ENCODE data around the gene CHD2. TPM values are rescaled to one million over a fixed set of nuclear protein-coding genes. Genes with fewer than 3 reads are reported as not detected.

CHD2 gene
- total RNA-seq, 4 donors from 2014 or later = 26.9 to 55.5 (median 33.7) TPM

DNA sequence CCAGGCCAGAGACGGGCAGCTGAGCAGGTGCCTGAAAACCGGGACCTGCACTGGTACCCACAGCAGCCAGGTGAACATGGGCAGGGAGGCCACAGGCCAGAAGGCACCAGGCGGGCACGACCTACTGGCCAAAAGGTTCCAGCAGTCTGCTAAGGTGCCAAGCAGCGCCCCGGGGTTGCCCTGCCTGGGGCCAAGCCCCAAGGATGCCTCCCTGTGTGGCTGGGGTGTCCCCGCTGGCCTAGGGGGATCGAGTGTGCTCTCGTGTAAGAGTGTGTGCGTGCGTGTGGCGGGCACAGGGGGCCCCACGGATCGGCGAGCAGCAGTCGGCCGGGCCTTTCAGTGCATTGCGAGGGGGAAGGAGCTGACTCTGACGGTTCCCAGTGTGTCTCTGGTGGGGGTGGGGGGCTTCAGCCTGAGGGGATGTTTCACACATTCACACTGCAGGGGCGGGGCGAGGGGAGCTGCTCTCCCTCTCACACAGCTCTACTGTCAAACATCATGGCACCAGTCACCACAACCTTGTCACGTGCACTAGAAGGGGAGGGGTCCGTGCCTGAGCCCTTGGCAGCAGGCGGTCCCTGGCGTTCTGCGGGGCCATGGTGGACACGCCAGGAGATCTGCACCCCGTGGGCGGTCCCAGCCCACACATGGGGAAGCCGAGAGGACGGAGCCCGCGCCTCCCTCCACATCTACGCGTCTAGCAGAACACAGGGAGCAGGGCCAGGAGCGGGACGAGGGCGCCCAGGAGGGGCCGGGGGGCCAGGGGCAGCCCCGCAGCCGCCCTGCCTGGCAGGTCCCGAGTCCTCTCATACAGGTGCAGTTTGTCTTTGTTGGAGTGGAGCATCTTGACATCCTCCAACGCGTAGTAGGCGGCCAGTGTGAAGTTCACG lies 144.4 kb downstream of the CHD2 start:
- in situ Hi-C loops (cut with MboI; ENCODE audit: low sequenced_read_pairs in 4 of 4) = loop anchor here in 2 of 4 donors (25.0 kb wide), 2 partner anchors 943 to 1268 kb away; no protein-coding TSS in a partner anchor
- TF ChIP-seq, protein P1, sequence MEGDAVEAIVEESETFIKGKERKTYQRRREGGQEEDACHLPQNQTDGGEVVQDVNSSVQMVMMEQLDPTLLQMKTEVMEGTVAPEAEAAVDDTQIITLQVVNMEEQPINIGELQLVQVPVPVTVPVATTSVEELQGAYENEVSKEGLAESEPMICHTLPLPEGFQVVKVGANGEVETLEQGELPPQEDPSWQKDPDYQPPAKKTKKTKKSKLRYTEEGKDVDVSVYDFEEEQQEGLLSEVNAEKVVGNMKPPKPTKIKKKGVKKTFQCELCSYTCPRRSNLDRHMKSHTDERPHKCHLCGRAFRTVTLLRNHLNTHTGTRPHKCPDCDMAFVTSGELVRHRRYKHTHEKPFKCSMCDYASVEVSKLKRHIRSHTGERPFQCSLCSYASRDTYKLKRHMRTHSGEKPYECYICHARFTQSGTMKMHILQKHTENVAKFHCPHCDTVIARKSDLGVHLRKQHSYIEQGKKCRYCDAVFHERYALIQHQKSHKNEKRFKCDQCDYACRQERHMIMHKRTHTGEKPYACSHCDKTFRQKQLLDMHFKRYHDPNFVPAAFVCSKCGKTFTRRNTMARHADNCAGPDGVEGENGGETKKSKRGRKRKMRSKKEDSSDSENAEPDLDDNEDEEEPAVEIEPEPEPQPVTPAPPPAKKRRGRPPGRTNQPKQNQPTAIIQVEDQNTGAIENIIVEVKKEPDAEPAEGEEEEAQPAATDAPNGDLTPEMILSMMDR (IDR thresholded peaks at IDR 0.05 in 4 of 5, conservative IDR thresholded peaks at IDR 0.05 in 1 of 5) = no peak
- no peak for TF ChIP-seq POLR2A (IDR thresholded peaks at IDR 0.05)
- H3K4me1 ChIP-seq = peaks cover 2 to 9% of the 10 kb centered on the region in 2 donors
- DNase-seq = no peak
- no peak overlapping the region for H3K27ac ChIP-seq
- H3K4me3 ChIP-seq = no peak overlapping the region
- H3K9me3 ChIP-seq = no peaks in the 10 kb centered on the region
- H3K36me3 ChIP-seq = peaks cover 4 to 55% of the 10 kb centered on the region in 2 donors
- ATAC-seq = no peak
- no peaks in the 10 kb centered on the region for H3K27me3 ChIP-seq
- intact Hi-C loops (cut with DNase I; ENCODE audit: low total_unique reads) = no loop called here

DNA sequence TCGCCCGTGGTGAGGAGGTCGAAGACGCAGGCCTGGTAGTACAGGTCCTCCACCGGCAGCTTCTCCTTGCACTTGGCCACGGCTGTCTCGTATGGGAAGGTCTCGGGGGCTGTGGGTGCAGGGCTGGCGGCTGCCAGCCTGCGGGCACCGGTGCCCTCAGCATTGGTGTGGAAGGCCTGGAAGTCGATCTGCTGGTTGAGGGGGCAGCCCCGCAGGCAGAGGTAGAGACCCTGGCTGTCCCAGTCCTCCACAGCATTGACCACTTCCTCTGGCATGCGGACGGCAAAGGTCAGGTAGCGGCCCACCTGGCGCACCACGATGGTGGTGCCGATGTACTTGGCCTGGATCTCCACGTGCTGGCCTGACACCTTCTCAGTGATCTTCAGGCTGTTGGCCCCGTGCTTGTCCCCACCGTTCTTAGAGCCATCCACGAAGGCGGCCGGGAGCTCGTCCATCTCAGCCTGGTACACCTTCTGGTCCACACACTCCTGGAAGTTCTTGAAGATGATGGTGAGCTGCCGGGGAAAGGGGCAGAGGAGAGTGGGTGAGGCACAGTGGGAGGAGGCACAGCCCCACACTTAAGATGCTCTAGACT lies 145.2 kb downstream of the CHD2 start:
- in situ Hi-C loops (cut with MboI; ENCODE audit: low sequenced_read_pairs in 4 of 4) = loop anchor here in 2 of 4 donors (25.0 kb wide), 2 partner anchors 942 to 1267 kb away; no protein-coding TSS in a partner anchor
- H3K36me3 ChIP-seq = peaks cover 4 to 60% of the 10 kb centered on the region in 2 donors
- H3K9me3 ChIP-seq = no peaks in the 10 kb centered on the region
- no peak overlapping the region for H3K4me3 ChIP-seq
- H3K27me3 ChIP-seq = no peaks in the 10 kb centered on the region
- intact Hi-C loops (cut with DNase I; ENCODE audit: low total_unique reads) = no loop called here
- no peak overlapping the region for H3K27ac ChIP-seq
- peaks cover 2 to 9% of the 10 kb centered on the region in 2 donors for H3K4me1 ChIP-seq
- no peak for TF ChIP-seq POLR2A (IDR thresholded peaks at IDR 0.05)
- TF ChIP-seq, protein P1 (IDR thresholded peaks at IDR 0.05 in 4 of 5, conservative IDR thresholded peaks at IDR 0.05 in 1 of 5) = no peak
- ATAC-seq (no peak), DNase-seq (no peak)

DNA sequence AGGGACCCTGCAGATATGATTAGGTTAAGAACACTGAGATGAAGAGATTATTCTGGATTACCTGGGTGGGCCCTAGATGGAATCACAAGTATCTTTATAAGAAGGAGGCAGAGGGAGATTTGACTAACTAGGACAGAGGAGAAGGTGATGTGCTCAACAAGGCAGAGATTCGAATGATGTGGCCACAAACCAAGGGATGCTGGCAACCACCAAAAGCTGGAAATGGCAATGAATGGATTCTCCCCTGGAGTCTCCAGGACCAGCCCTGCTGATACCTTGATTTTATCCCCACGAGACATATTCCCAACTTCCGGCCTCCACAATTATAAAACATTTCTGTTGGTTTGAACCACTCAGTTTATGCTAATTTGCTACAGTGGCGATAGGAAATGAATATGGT lies 146.0 kb downstream of the CHD2 start:
- Histone ChIP-seq H3K4me3 (no peak overlapping the region), H3K27ac (no peak overlapping the region), H3K27me3 (no peaks in the 10 kb centered on the region), H3K9me3 (no peaks in the 10 kb centered on the region), H3K36me3 (peaks cover 4 to 68% of the 10 kb centered on the region in 2 donors), H3K4me1 (peaks cover 2 to 9% of the 10 kb centered on the region in 2 donors)
- DNase-seq (no peak), ATAC-seq (no peak)
- intact Hi-C loops (cut with DNase I; ENCODE audit: low total_unique reads) (no loop called here), in situ Hi-C loops (cut with MboI; ENCODE audit: low sequenced_read_pairs in 4 of 4) (loop anchor here in 2 of 4 donors (25.0 kb wide), 2 partner anchors 941 to 1266 kb away; no protein-coding TSS in a partner anchor)
- no peak for TF ChIP-seq POLR2A (IDR thresholded peaks at IDR 0.05)

DNA sequence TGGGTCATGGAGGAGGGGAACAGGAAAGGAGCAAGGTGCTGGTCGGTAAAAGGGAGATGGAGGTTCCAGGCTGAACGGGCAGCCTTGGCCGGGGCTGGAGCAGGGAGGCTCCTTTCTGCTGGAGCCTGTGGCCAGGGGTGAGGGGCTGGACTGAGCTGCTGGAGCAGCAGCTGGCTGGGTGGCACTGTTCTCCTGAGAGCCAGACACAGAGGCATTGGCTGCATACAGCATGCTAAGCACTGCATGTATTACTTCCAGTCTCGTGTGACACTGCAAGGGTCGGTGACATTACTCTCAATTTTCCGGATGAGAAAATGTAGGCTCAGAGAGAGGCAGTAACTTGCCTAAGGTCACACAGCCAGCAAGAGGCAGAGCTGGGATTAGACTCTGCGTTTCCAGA lies 146.6 kb downstream of the CHD2 start:
- peaks cover 2 to 9% of the 10 kb centered on the region in 2 donors for H3K4me1 ChIP-seq
- DNase-seq (no peak), ATAC-seq (no peak)
- no peak overlapping the region for H3K27ac ChIP-seq
- no peaks in the 10 kb centered on the region for H3K27me3 ChIP-seq
- no peak overlapping the region for H3K4me3 ChIP-seq
- H3K9me3 ChIP-seq = no peaks in the 10 kb centered on the region
- no peak for TF ChIP-seq POLR2A (IDR thresholded peaks at IDR 0.05)
- TF ChIP-seq, protein P1 (IDR thresholded peaks at IDR 0.05 in 4 of 5, conservative IDR thresholded peaks at IDR 0.05 in 1 of 5) = no peak
- in situ Hi-C loops (cut with MboI; ENCODE audit: low sequenced_read_pairs in 4 of 4) (loop anchor here in 2 of 4 donors (25.0 kb wide), 2 partner anchors 941 to 1266 kb away; no protein-coding TSS in a partner anchor), intact Hi-C loops (cut with DNase I; ENCODE audit: low total_unique reads) (no loop called here)
- H3K36me3 ChIP-seq = peaks cover 4 to 74% of the 10 kb centered on the region in 2 donors
